Stimulated activated naive CD4-positive, alpha-beta T cell (primary cell): ENCODE results near the gene TMSB15A.
A peak's percentile ranks its signal among the peaks of the same experiment; 100 is the strongest.
"Not testable (repeated sequence)": the region's sequence is repeated elsewhere in the genome, so short reads cannot be mapped to it uniquely, and the experiment has no call there.

Source experiments
- DNase-seq, 6 experiments: peaks; one replicate each; lab custom pipeline; 2025; lab: John Stamatoyannopoulos, UW

The TMSB15A gene

DNA sequence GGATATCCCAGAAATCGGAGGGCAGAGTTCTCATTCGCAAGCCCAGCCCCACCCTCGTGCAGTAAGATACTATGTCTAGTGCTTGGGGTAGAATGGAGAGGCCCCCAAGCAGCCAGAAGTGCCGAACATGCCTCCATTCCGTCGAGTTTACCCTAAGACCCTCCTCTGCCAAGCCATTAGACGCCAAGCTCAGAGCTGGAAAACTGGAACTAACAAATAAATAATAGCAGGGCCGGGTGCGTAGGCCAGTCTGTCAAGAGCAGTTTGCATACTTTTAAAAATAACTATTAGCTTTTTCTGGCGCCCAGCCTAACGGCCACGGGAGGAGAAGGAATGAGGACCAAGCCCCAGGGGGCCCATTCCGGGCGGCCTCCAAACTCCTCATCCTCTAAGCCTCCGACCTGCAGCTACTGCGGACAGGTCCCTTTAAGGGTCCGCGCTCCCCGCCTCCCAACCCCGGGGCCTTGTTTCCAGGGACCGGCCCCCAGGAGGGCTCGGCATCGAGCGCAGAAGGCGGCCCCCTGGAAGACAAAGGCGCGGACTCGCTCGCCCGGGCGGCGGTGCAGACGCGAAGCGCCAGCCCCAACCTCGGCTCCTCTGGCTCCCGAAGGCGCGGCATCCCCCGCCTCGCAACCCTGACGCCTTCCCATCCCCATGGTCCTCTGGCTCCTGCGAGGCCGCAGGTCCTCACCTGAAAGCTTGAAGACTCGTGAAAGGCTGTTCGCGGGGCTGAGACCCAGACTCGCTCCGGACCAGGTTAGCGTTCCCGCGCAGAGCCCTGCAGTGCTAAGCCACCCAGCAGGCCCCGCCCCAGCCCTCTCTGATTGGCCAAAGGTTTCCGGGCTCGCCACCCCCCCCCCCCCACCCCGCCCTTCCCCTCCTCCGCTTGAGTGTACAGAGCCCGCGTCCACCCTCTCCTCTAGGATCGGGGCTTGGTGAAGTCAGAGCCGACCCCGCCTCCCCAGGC, at the start of gene TMSB15A:
TMSB15A (minus strand) TSS at position 765 of the 967 bp plus-strand sequence.
- DNase-seq: peak in 5 of 6 experiments; percentile 26 to 48 (median 32)

DNA sequence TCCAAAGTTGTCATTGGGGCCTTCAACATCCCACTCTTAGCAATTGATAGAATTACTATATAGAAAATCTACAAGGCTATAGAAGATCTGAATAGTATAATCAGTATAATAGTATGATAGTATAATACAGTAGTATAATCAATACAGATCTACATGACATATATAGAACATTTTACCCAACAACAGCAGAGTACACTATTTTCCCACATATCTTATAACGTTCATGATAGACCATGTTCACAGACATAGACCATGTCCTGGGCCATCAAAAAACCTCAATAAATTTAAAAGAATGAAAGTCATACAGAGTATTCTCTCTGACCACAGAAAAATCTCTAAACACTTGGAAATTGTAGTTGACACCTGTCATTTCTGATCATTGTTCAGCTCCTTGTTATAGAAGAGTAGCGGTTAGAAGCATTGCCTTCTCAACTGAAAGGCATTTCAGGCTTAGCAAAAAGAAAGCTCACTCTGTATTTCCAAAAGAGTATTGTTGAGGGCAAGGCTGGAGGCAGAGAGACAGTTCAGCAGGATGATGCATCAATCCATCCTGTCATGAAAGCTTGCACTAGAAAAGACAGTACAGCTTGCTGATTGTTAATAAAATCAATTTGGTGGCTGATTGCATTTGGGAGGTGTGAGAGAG, 44.0 kb upstream of the TMSB15A start:
- no peak for DNase-seq

DNA sequence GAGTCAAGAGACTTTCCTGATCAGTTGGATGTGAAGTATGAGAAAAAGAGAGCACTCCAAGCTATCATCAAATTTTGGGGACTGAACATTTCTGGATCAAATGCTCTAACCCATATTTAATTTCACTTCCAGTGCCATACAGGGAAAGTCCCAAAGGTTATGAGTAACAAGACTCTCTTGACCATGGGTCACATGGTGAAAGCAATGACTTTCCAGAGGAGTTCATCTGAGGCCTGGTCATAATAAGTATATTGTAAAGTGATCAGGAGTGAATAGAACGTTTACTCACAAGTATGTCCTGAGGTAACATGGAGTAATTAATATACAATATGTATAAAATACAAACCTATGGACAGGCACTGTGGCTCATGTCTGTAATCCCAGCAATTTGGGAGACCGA, 42.1 kb upstream of the TMSB15A start:
- DNase-seq: no peak

DNA sequence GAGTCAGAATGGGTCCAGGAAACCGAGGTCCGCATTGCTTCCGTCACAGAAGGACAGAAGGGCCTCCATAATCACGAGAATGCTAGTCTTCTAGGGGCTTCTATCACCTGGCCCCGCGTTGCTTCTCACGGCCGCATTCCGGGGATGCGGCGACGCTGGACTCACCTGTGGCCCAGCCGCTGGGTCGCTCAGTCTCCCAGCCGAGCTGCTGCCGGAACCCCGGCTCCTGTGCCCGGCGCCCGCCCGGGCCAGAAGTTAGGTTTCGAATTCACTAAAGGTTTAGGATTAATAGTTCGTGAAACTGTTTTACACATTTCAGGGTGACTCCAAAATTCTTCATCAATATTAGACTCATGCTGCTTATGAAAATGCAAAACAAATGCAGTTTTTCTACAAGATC, 31.7 kb upstream of the TMSB15A start:
- no peak for DNase-seq

DNA sequence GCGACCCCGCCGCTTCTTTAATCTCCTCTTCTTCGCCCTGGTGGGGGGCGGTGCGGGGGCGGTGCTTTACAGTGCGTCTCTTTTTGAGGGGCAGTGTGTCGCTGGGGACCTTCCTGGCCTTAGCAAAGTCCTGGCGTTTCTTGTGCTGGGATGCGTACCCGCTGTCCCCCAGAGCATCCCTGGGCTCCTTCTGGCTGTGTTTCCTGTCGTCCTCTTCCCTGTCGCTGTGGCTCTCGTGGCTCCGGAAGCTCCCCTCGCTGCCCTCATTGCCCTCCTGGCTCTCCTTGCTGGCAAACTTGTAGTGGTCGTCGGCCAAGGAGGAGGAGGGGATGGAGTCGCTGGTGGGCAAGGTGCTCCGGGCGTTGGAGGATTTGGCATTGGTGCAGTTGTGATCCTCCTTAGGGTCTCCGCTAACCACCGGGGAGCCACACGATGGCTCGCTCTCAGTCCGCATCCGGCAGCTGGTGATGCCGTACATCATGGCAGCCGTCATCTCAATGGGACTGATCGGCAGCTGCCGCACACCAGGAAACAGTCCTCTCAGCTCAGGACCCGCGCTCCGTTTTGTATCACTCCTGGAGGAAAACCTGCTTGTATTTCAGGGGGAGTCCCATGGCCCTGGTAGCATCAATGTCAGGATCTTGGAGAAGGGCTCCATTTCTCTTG, 30.4 kb upstream of the TMSB15A start:
- DNase-seq: no peak

DNA sequence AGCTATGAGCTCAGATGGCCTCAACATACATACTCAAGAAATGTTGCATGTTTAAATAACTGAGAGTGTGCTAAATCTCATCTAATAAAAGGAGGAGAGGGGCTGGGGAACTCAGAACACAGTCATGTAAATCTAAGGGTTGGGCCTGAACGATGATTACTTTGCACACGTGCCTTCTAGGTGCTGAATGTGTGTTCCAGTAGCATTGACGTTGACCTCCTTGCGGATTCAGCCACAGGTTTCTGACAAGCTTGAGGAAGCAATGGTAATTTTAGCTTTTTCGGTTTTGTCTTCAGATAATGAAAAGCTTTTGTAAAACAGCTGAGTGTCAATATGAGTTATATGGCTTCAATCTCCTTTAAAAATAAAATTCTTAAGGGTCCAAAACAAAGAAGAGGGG, 29.6 kb upstream of the TMSB15A start:
- DNase-seq: not testable (repeated sequence)

DNA sequence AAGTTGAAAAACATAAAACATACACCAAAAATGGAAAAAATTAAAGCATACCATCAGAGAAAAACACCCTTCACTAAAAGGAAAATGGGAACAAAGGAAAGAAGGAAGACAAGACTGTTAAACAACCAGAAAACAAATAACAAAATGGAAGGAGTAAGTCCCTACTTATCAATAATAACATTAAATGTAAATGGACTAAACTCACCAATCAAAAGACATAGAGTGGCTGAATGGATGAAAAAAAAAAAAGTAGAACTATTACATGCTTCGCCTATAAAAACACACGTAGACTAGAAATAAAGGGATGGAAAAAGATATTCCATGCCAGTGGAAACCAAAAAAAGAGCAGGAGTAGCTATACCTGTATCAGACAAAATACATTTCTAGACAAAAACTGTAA, 19.4 kb upstream of the TMSB15A start:
- no peak for DNase-seq

DNA sequence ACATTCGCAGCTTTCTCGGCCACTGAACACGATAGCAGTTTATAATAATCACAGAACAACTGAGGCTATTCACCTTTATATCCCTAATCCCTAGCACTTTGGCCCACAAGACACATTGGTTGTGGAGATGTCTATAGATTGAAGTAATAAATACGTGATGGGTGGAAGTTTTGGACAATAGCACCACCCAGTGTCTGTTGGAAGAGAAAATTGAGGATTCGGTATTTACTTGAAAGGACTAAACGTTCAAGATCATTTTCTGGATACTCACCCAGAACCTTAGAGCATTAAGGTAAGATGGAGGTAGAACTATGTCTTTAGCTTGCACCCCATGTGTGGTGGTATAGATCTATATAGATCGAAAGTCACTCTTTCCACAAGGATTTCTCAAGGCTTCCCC, 787 bp upstream of the TMSB15A start:
- no peak for DNase-seq

DNA sequence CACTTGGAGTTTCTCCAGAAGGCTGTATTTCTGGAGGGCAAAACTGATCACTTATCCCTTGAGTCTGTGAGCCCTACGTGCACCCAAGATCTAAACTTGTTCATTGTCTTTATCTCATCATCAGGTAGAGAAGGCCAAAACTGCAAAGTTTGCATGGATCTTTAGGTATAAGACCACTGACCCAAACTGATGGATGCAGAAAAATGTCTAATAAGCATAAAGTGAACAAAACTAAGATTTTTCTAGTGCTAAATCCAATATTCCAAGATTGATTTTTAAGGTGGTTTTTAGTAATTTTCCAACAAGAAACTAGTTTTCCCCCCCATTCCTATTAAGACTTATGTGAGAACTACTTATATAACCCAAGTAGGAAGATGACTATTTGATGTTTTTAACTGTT, 2.0 kb downstream of the TMSB15A start:
- no peak for DNase-seq

DNA sequence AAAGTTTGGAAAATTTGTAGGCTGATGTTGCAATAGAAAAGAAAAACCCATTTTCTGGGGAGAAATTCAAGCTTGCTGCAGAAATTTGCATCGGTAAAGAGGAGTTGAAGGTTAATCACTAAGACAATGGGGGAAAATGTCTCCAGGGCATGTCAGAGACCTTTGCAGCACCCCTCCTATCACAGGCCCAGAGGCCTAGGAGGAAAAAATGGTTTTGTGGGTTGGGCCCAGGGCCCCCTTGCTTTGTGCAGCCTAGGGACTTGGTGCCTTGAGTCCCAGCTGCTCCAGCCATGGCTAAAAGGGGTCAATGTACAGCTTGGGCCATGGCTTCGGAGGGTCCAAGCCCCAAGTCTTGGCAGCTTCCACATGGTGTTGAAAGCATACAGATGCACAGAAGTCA, 17.8 kb downstream of the TMSB15A start:
- no peak for DNase-seq

DNA sequence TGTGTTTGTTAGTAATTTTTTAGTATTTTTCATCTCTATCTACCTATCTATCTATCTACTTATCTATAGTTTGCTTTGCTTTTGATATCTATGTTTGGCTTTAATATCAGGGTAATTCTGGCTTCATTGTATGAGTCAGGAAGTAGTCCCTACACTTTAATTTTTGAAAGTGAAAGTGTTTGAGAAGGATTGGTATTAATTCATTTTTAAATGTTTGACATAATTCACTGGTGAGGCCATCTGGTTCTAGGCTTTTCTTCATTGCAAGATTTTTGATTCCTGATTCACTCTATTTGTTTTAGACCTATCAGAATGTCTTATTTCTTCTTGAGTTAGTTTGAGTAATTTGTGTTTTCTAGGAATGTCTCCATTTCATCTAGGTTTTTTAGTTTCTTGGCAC, 24.8 kb downstream of the TMSB15A start:
- no peak for DNase-seq

DNA sequence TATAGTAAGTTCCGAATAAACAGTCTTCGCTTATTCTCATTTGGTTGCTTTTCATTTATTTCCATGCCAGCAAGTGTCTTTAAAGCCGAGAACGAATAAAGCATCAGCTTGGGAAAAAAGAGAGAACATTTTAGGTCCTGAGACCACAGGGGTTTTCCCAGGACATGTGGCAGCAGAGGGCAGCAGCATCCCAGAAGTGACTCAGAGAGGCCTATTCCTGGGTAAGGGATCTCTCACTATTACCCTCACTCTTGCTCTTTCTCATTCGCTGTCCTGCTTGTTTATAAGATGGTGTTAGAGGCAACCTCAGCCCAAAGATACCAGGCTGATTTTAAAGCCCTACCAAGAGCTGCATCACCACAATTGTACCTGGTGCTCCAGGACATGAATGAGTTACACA, 37.8 kb downstream of the TMSB15A start:
- not testable (repeated sequence) for DNase-seq

DNA sequence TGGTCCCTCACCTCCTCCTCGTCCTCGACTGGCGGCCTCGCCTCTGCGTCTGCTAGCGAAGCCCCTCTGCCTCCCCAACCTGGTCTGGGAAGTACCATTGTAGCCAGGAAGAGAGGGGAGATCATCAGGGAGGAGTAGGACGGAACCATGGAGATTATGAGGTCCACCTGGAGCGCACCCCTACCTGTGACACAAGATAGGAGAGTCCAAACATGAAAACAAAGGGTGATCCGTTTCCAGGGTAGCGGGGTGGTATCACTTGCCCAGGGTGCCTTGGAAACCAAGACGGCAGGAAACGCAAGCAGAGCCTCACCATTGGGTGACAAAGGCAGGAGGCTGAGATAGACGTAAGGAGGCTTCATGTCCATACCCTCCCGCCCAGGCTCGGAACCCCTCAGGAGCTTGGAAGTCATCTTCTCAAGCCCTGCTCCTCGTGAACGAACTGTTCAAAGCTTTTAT, 44.7 kb downstream of the TMSB15A start, which contains the start of gene TCP11X2:
TCP11X2 (minus strand) TSS at position 51 of the 459 bp plus-strand sequence.
- DNase-seq: not testable (repeated sequence)

DNA sequence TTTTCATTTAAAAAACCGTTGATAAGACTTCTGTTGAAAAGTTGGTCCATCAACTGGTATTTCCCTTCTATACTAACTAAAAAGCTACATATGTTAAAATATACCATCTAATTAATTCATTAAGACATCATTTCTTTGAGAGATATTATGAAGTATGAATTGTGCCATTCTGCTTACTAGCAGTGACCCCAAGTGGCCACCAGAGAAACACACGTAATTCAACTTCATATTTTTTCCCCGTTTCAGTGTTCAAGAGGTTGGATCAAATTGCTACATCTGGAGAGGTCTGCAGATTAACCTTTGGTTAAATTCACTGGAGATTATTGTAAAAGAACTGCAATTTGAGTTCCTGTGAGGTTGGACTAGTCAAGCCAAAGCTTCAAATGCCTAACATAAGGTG, 46.3 kb downstream of the TMSB15A start:
- DNase-seq: not testable (repeated sequence)
